ENCODE results near the gene BCAP29.

DNA sequence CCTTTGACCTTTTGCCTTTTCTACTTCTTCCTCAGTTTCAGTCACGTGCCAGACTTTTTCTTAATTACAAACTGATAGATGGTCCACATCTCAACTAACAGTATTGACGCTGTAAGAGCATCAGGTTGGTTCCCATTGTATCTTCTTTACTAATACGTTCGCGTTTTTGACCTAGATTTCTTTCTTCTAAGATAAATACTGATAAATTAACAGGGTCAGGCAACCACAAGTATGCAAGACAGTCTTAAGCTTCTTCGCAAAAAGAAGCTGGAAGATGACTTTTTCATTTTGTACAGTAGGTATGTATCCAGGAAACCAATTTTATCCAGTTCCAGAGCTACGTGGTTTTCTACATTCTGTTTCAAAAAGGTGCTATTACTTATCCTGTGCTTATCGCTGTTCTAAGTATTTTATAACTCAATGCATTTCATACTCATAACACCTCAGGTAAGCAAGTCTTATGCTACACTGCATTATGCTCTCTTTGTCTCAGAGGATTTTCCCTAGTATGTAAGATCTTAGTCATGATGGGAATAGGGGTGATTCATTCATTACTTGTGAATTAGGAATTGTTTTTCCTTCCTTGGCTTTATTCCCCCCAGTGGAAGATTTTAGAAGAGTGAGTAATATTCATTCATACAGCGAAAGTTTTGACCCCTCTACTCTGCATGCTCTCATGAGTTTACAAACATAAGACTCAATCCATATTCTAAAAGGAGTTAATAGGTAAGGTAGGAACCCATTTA lies 15.3 kb upstream of the BCAP29 start:
- TF ChIP-seq CTCF (conservative IDR thresholded peaks at IDR 0.05 in 1 of 2, IDR thresholded peaks at IDR 0.05 in 1 of 2; ENCODE audit: low read depth in 1 of 2, low read length in 2 of 2) (no peak), EZH2 (IDR thresholded peaks at IDR 0.05; ENCODE audit: low read length, missing control alignments) (no peak)

Measured in fibroblast of lung (primary cell).